ENCODE data around the gene CACHD1.

- TF ChIP-seq, protein P1, sequence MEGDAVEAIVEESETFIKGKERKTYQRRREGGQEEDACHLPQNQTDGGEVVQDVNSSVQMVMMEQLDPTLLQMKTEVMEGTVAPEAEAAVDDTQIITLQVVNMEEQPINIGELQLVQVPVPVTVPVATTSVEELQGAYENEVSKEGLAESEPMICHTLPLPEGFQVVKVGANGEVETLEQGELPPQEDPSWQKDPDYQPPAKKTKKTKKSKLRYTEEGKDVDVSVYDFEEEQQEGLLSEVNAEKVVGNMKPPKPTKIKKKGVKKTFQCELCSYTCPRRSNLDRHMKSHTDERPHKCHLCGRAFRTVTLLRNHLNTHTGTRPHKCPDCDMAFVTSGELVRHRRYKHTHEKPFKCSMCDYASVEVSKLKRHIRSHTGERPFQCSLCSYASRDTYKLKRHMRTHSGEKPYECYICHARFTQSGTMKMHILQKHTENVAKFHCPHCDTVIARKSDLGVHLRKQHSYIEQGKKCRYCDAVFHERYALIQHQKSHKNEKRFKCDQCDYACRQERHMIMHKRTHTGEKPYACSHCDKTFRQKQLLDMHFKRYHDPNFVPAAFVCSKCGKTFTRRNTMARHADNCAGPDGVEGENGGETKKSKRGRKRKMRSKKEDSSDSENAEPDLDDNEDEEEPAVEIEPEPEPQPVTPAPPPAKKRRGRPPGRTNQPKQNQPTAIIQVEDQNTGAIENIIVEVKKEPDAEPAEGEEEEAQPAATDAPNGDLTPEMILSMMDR (conservative IDR thresholded peaks at IDR 0.05; ENCODE audit: low read depth, low read length): no peak
- TF ChIP-seq, protein P2, sequence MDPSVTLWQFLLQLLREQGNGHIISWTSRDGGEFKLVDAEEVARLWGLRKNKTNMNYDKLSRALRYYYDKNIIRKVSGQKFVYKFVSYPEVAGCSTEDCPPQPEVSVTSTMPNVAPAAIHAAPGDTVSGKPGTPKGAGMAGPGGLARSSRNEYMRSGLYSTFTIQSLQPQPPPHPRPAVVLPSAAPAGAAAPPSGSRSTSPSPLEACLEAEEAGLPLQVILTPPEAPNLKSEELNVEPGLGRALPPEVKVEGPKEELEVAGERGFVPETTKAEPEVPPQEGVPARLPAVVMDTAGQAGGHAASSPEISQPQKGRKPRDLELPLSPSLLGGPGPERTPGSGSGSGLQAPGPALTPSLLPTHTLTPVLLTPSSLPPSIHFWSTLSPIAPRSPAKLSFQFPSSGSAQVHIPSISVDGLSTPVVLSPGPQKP (IDR thresholded peaks at IDR 0.05; ENCODE audit: borderline replicate concordance, low read depth, low read length): no peak
- TF ChIP-seq RFX5 (IDR thresholded peaks at IDR 0.05; ENCODE audit: low read depth, low read length): no peak
Observed at GRCh38 chr1:64608651-64609048, 138.7 kb downstream of the CACHD1 start.
